Bronchial epithelial cell (primary cell): ENCODE results near the gene SLC1A1. TPM values are rescaled to one million over a fixed set of nuclear protein-coding genes. Genes with fewer than 3 reads are reported as not detected.

Experiments
- DNase-seq: peaks from one replicate; pipeline ENCODE4 v3.0.0-alpha.2; 2010; ENCODE audit warnings: low read depth
- FAIRE-seq: peaks from 2 replicates; lab custom pipeline; 2011; peaks lifted over from hg19 to GRCh38; lab: Jason Lieb, UNC
- H3K27me3 ChIP-seq: 2 replicates; pipeline ENCODE4 v1.5.1; 2011; ENCODE audit warnings: low read length; ENCODE audit not compliant: control insufficient read depth, insufficient read depth
- H3K36me3 ChIP-seq: 2 replicates; pipeline ENCODE4 v1.5.1; 2011; ENCODE audit warnings: low read length; ENCODE audit not compliant: control insufficient read depth, insufficient read depth
- H3K4me3 ChIP-seq: 2 replicates; pipeline ENCODE4 v1.5.1; 2011; ENCODE audit warnings: mild to moderate bottlenecking, low read depth, low read length, control low read depth
- total RNA-seq: library from RNA; depleted of rRNA; stranded (reverse); fragments of >200 nt; gene quantifications from 2 replicates; pipeline ENCODE4 v1.2.1, GENCODE V29; 2014
- TF ChIP-seq, protein P1 (sequence below): IDR thresholded peaks from 2 replicates; pipeline ENCODE4 v1.5.1; 2011; ENCODE audit warnings: mild to moderate bottlenecking, moderate library complexity, low read length, control low read depth, inconsistent platforms; ENCODE audit not compliant: insufficient read depth, severe bottlenecking

Gene SLC1A1
- total RNA-seq, 1 donor from 2014 or later, result 1.1 TPM

DNA sequence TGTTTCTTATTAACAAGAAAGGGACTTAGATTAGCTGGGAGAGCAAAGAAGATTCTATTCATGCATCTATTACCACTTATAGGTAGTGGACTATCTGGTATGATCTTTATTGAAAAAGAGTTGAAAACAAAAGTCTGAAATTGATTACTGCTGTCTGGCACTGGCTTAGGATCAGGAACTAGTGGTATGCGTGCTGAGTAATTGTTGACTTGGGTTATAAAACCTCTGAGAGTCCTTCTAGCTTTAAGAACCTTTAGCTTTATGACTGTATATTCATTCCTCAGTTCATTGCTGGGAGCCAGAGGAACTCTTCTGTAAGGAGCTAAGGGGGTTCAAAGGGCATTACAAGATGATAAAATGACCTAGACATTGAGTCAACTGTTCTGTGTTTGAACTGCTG, 7.6 kb downstream of the SLC1A1 start:
- TF ChIP-seq, protein P1, sequence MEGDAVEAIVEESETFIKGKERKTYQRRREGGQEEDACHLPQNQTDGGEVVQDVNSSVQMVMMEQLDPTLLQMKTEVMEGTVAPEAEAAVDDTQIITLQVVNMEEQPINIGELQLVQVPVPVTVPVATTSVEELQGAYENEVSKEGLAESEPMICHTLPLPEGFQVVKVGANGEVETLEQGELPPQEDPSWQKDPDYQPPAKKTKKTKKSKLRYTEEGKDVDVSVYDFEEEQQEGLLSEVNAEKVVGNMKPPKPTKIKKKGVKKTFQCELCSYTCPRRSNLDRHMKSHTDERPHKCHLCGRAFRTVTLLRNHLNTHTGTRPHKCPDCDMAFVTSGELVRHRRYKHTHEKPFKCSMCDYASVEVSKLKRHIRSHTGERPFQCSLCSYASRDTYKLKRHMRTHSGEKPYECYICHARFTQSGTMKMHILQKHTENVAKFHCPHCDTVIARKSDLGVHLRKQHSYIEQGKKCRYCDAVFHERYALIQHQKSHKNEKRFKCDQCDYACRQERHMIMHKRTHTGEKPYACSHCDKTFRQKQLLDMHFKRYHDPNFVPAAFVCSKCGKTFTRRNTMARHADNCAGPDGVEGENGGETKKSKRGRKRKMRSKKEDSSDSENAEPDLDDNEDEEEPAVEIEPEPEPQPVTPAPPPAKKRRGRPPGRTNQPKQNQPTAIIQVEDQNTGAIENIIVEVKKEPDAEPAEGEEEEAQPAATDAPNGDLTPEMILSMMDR, result no peak
- Histone ChIP-seq H3K27me3 (no peaks in the 10 kb centered on the region), H3K4me3 (no peak overlapping the region), H3K36me3 (no peaks in the 10 kb centered on the region)
- FAIRE-seq (no peak), DNase-seq (no peak)

DNA sequence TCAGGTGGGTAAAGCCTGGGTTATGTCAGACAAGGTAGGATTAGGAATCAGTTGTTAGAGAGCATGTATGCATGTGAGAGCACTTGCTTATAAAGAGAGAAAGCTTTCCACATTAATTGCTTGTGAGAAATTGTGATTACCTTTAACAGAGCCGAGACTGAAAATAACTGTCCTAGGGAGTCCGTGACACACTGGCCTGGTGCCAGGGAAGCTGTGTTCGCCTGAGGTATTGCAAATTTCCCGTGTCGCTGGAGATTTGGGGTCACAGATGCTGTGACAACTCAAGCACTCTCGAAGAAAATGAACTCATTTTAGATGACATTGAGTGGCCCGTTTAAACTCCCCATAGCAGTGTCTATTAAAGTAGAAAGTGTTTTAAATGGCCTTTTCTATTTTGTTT, 9.6 kb downstream of the SLC1A1 start:
- no peak for FAIRE-seq
- Histone ChIP-seq H3K27me3 (no peaks in the 10 kb centered on the region), H3K4me3 (no peak overlapping the region), H3K36me3 (no peaks in the 10 kb centered on the region)
- no peak for DNase-seq
- TF ChIP-seq, protein P1, result no peak

DNA sequence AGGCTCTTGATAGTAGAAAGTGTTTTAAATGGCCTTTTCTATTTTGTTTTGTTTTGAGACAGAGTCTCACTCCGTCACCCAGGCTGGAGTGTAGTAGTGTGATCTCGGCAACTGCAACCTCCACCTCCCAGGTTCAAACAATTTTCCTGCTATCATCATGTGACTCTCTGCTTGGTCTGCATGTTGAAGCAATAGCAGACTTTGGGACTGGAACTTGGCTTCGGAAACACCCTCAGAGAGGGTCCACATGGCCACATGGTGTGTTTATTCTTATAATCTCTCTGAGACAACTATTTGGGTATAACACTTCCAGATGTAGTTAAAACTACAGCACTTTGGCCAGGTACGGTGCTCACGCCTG, 10.9 kb downstream of the SLC1A1 start:
- DNase-seq (no peak), FAIRE-seq (no peak)
- TF ChIP-seq, protein P1, result no peak
- Histone ChIP-seq H3K4me3 (no peak overlapping the region), H3K36me3 (no peaks in the 10 kb centered on the region), H3K27me3 (no peaks in the 10 kb centered on the region)

DNA sequence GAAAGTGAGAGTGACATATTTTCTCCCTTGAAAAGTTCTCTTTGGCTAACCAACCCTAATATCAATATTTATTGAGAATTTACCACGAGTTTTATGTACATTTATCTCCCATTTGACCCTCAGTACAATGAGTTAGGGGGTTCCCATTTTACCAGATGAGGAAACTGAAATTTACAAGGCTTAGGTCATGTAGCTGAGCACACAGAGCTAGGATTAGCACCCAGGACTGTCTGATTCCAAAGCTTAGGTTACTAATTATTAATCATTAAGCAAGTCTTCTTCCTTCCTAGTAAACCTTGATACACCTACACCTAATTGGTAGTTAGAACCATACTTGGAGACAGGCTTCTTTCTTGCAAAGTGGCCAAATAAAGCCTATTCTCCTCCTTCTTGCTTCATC, 12.2 kb downstream of the SLC1A1 start:
- H3K36me3 ChIP-seq, result no peaks in the 10 kb centered on the region
- H3K4me3 ChIP-seq, result no peak overlapping the region
- H3K27me3 ChIP-seq, result no peaks in the 10 kb centered on the region
- no peak for FAIRE-seq
- TF ChIP-seq, protein P1, result no peak
- no peak for DNase-seq

DNA sequence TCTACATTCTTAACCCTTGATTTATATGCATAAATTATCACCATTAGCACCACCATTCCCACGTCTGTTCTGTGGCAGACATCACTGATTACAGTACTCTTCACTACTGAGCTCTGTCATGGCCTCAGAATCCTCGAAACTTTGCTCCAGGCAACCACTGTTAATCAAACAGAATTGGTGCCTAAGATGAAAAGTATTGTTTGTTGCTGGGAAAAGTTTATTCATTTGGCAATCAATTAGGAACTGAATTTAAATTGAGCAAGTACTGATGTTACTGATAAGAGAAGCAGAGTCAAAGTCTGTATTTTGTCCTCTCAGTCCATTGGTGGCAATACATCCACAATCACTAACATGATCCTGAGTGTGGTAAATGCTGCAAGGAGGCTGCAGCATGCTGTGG, 12.8 kb downstream of the SLC1A1 start:
- Histone ChIP-seq H3K27me3 (no peaks in the 10 kb centered on the region), H3K4me3 (no peak overlapping the region), H3K36me3 (no peaks in the 10 kb centered on the region)
- DNase-seq, result no peak
- TF ChIP-seq, protein P1, result no peak
- FAIRE-seq, result no peak

DNA sequence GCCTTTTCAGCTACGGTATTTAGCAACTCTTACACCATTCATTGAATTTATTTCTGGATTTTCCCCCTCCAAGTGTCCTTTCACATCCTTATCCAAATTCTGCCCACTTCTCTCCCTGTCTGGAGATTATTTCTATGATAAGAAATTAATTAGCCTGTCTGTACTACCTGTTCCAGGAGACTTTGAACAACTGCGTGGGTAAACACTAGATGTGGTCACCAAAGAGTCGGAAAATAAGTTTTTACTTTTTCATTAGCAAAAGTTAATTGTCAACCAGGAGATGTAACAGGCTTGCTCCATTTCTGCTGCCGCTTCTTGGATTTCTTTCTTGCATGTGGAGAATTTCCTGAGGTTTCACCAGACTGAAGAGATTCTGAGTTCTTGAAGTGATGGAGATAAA, 14.0 kb downstream of the SLC1A1 start:
- no peak for FAIRE-seq
- no peaks in the 10 kb centered on the region for H3K27me3 ChIP-seq
- no peaks in the 10 kb centered on the region for H3K36me3 ChIP-seq
- no peak overlapping the region for H3K4me3 ChIP-seq
- TF ChIP-seq, protein P1, result no peak
- DNase-seq, result no peak
